Stimulated activated CD8-positive, alpha-beta memory T cell treated with anti-CD3 and anti-CD28 coated beads, Interleukin-4, amount 100 ng/mL, for 48 hours (primary cell): ENCODE results near the gene TCHHL1.

Source experiments
- DNase-seq: peaks from one replicate; pipeline ENCODE4 v3.0.0-alpha.2; 2020

Gene TCHHL1

DNA sequence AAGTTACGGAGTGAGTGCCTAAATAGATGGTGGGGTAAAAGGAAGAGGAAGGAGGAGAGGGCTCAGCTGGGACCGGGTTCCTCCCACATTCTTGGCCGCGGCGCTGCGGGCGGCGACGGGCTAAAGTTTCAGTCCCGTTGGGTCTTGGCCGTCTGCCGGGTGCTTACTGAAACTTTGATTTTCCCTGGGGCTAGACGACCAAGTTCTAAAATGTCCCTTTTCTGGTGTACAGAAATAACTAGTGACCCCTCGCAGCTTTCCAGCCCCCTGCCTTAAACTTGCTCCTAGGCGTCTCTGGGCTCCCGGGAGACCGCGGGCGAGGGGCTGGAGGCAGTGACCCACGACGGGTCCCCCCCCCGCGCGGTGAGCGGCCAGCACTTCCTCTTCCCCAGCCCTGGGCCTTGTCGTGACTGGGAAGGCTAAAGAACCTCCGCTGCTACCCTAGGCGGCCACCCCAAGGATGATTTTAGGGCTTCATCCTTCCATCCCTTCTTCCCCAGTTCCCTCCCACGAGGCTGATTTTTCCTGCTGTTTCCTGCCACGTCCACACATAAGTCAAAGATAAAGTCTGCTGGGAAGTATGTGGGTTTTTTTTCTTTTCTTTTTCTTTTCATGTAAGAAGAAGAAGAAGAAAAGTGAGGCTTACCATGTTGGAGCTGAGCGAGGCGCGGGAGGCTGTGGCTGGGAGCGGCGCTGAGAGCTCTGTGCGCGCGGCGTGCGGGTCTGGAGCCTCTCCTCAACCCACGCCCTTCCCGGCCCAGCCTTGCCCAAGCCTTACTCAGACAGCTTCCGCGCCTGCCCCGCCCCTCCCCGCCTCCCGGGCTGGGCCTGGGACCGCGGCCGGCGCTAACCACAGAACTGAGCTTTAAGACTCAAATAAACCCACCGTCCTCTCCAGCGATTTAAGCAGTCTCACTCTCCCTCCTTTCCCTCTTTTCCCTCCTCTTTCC, 52.3 kb downstream of the TCHHL1 start, which contains the start of gene S100A11:
Gene S100A11, minus strand, starts transcription at position 738 of the 950 bp plus-strand sequence. Its CDS starts 89 bp downstream, at position 649.
- peak; percentile 91 for DNase-seq

DNA sequence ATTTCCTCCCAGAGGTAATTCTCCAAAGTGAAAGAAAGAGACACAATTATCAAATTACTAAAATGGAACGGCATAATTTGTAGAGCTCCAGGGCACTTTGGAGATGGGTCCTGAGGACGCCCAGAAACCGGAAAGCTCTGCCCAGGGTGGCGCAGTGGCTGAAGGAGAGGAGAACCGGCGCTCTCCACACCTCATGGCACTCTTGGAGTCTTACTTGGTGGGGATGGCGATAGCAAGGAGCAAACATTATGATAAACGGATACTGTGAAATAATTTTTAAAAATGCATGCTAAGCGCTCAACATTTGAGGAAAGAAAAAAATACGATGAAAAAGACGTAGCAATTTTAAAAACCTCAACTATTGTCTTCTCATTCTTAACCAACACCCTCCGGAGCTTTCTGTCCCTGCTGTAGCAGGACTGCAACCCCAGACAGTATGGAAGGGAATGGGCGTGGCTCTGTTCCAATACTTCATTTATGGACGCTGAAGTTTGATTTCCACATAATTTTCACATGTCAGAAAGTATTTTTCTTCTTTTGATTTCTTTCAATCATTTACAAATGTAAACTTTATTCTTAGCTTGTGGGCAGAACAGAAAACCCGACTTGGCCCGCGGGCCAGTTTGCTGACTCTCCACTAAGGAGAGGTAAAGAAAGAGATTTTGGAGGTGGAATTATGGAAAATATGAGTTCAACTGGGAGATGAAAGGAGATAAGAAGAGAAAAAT, 53.2 kb downstream of the TCHHL1 start:
- no peak for DNase-seq

DNA sequence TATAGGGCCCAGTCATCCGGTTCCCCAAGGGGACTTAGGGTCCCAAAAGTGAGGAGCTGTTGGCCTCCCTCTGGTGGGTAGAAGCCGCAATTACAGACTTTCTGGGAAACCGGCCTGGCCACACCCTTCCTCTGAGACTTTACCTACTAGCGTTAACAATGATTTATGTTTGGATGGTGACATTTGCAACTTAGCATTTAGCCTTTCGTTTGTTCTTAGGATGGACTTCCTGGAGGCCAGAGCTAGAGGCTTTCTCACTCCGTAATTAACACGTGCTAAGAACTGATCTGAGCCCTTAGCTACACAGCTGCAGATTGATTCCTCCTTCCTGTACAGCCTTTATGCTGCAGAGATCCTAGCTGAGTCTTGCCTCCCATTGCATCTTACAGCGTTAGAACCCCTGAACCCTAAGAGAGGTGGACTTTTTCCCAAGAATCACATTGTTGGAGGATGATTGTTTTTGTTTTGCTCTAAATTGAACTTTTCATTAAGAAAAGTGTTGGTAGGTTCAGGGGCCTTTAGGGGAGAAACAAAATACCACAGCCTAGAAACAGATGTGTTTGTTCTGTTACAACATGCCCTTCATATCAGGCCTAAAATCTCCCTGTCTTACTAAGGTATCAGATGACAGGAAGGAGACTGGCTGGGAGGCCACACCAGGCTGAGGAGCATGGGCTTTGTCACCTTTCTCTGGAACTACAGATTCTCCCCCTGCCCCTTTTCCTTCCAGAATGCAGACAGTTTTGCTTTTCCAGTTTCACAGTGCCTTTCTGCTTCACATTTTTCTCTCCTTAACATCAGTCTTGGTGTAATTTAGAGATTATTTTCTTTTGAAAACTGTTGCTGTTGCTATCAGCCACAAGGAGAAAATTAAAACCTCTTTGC, 54.0 kb downstream of the TCHHL1 start:
- peak; percentile 82 for DNase-seq

DNA sequence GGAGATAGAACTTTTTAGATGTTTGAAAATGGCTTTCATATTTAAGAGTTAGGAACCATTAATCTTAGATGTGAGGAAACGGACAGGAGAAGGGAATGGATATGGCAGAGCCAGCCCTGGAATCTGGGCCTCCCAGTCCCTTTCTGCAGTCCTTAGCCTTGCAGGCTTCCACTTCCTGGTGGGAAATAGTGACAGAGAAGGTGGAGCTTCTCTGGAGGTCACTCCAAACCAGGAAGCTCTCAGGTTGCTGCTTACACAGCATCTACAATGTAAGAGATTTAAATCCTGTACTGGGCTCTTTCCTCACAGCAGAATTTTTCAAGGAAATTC, 54.6 kb downstream of the TCHHL1 start:
- no peak for DNase-seq
